Epithelial cell of proximal tubule (primary cell): ENCODE measurements around the gene EXD3. TPM values are rescaled to one million over a fixed set of nuclear protein-coding genes. Genes with fewer than 3 reads are reported as not detected.
A peak's percentile ranks its signal among the peaks of the same experiment; 100 is the strongest.
"Not testable (repeated sequence)": the region's sequence is repeated elsewhere in the genome, so short reads cannot be mapped to it uniquely, and the experiment has no call there.

Experiments
- DNase-seq: peaks from one replicate; pipeline ENCODE4 v3.0.0-alpha.2; 2011; ENCODE audit warnings: low read depth
- H3K4me3 ChIP-seq: 2 replicates; pipeline ENCODE4 v1.5.1; 2011; ENCODE audit warnings: low read depth, mild to moderate bottlenecking, low read length
- CTCF ChIP-seq: conservative IDR thresholded peaks from 2 replicates; pipeline ENCODE4 v1.5.1; 2012; ENCODE audit warnings: low read depth, mild to moderate bottlenecking, low read length
- total RNA-seq: library from RNA; depleted of rRNA; stranded (reverse); fragments of >200 nt; gene quantifications from 2 replicates; pipeline ENCODE4 v1.2.3, GENCODE V29; 2015

Gene EXD3
- total RNA-seq, 1 donor from 2014 or later: 29.2 TPM

DNA sequence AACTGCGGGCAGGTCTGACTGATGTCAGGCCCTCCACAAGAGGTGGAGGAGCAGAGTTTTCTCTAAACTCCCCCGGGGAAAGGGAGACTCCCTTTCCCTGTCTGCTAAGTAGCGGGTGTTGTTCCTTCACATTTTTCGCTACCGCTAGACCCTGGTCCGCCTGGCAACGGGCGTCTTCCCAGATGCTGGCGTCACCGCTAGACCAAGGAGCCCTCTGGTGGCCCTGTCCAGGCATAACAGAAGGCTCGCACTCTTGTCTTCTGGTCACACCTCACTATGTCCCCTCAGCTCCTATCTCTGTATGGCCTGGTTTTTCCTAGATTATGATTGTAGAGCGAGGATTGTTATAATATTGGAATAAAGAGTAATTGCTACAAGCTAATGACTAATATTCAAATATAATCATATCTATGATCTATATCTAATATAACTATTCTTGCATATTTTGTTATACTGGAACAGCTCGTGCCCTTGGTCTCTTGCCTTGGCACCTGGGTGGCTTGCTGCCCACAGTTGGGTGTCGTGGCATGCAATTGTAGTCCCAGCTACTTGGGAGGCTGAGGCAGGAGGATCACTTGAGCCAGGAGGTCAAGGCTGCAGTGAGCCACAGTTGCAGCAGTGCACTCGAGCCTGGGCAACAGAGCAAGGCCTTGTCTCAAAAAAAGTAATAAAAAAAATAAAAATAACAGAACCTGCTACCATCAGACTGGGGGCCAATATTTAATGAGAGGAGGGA, 160.6 kb downstream of the EXD3 start:
- H3K4me3 ChIP-seq, DNase-seq: not testable (repeated sequence)
- TF ChIP-seq CTCF: peak; percentile 51

Other genes with a start within 250 kb of the EXD3 start
- gene ANAPC2, start 234.6 kb downstream of the EXD3 start, total RNA-seq: 16.7 TPM in 2 replicates
- 139 and 185 TPM in 2 replicates for gene SSNA1, start 234.5 kb downstream of the EXD3 start, total RNA-seq
- gene TPRN, start 222.4 kb downstream of the EXD3 start, total RNA-seq: 10.5 and 13.5 TPM in 2 replicates
- 39.4 and 44.9 TPM in 2 replicates for gene TMEM203, start 217.5 kb downstream of the EXD3 start, total RNA-seq
- gene NDOR1, start 217.5 kb downstream of the EXD3 start, total RNA-seq: 22.0 and 26.9 TPM in 2 replicates
- 0.22 and 1.5 TPM in 2 replicates for gene RNF208, start 200.9 kb downstream of the EXD3 start, total RNA-seq
- 0.17 and 0.94 TPM in 2 replicates for gene CYSRT1, start 198.0 kb downstream of the EXD3 start, total RNA-seq
- gene RNF224, start 195.7 kb downstream of the EXD3 start, total RNA-seq: not detected in 2 replicates
- 0.07 TPM in 1 of 2 replicates, not detected in the other for gene SLC34A3, start 192.3 kb downstream of the EXD3 start, total RNA-seq
- gene TUBB4B, start 181.9 kb downstream of the EXD3 start, total RNA-seq: 725 and 1,240 TPM in 2 replicates
- gene STPG3, start 171.9 kb downstream of the EXD3 start, total RNA-seq: not detected in 2 replicates
- 47.7 and 71.0 TPM in 2 replicates for gene NELFB, start 167.8 kb downstream of the EXD3 start, total RNA-seq
- 48.5 and 56.1 TPM in 2 replicates for gene TOR4A, start 145.4 kb downstream of the EXD3 start, total RNA-seq
- 2.2 and 4.9 TPM in 2 replicates for gene NRARP, start 120.9 kb downstream of the EXD3 start, total RNA-seq
- gene NOXA1, start 231 bp upstream of the EXD3 start, total RNA-seq: 0.14 and 2.1 TPM in 2 replicates
- not detected in 2 replicates for gene ENTPD8, start 18.2 kb upstream of the EXD3 start, total RNA-seq
- gene NSMF, start 36.2 kb upstream of the EXD3 start, total RNA-seq: 33.2 and 62.7 TPM in 2 replicates
- gene PNPLA7, start 127.2 kb upstream of the EXD3 start, total RNA-seq: under 0.01 and 0.06 TPM in 2 replicates
- gene MRPL41, start 128.7 kb upstream of the EXD3 start, total RNA-seq: 110 and 125 TPM in 2 replicates
- gene DPH7, start 155.8 kb upstream of the EXD3 start, total RNA-seq: 35.3 and 42.2 TPM in 2 replicates
- 30.4 and 45.0 TPM in 2 replicates for gene ZMYND19, start 167.3 kb upstream of the EXD3 start, total RNA-seq
- 47.6 and 74.8 TPM in 2 replicates for gene ARRDC1, start 182.5 kb upstream of the EXD3 start, total RNA-seq
- 40.8 and 73.1 TPM in 2 replicates for gene EHMT1, start 195.8 kb upstream of the EXD3 start, total RNA-seq